ENCODE measurements around the gene HSD17B2. TPM values are rescaled to one million over a fixed set of nuclear protein-coding genes. Genes with fewer than 3 reads are reported as not detected.

The HSD17B2 gene
- total RNA-seq, 1 experiment from 2014 or later = not detected

- Histone ChIP-seq H3K4me2 (ENCODE audit: low read length) (no peak overlapping the region), H3K9me3 (ENCODE audit: control insufficient read depth in 1 of 2, insufficient read depth in 1 of 2, low read depth in 1 of 2, low read length in 2 of 2) (no peaks in the 10 kb centered on the region), H3K4me1 (ENCODE audit: control insufficient read depth in 1 of 2, insufficient read depth in 2 of 2, low read length in 2 of 2) (no peaks in the 10 kb centered on the region), H3K36me3 (ENCODE audit: control insufficient read depth in 1 of 2, insufficient read depth in 2 of 2, low read length in 2 of 2) (no peaks in the 10 kb centered on the region), H2AFZ (ENCODE audit: low read depth, low read length, poor library complexity, severe bottlenecking) (no peak overlapping the region), H3K27ac (ENCODE audit: low read depth, low read length) (no peak overlapping the region), H3K9me2 (ENCODE audit: insufficient read depth) (no peaks in the 10 kb centered on the region), H3K9ac (ENCODE audit: low read length) (no peak overlapping the region), H3K27me3 (ENCODE audit: insufficient read depth, low read length) (peaks cover 58% of the 10 kb centered on the region), H3K79me2 (ENCODE audit: insufficient read depth, low read length) (no peaks in the 10 kb centered on the region), H4K20me1 (ENCODE audit: insufficient read depth) (no peaks in the 10 kb centered on the region), H3K4me3 (replicated peaks in 1 of 2; ENCODE audit: low read depth in 1 of 2, low read length in 2 of 2) (no peak overlapping the region)
- CTCF ChIA-PET = interaction anchor here (1.2 kb wide), 1 partner anchor 10 kb away, joined by 3 read pairs; no protein-coding TSS in a partner anchor
- TF ChIP-seq EGR1 (IDR thresholded peaks at IDR 0.05; ENCODE audit: low read depth) (no peak), EZH2 (IDR thresholded peaks at IDR 0.05) (no peak), CTCF (IDR thresholded peaks at IDR 0.05 in 2 of 3, conservative IDR thresholded peaks at IDR 0.05 in 1 of 3; ENCODE audit: borderline replicate concordance in 1 of 3, insufficient read depth in 1 of 3, low read depth in 2 of 3, low read length in 2 of 3) (no peak), SP1 (IDR thresholded peaks at IDR 0.05; ENCODE audit: low read depth) (no peak), YY1 (IDR thresholded peaks at IDR 0.05; ENCODE audit: extremely low read depth, insufficient replicate concordance, low read depth, low read length) (no peak), POLR2A (IDR thresholded peaks at IDR 0.05; ENCODE audit: borderline replicate concordance, extremely low read depth, insufficient read depth, insufficient read length) (no peak), JUND (IDR thresholded peaks at IDR 0.05) (no peak), ZNF274 (IDR thresholded peaks at IDR 0.05; ENCODE audit: low read depth, low read length) (no peak), CBX3 (IDR thresholded peaks at IDR 0.05; ENCODE audit: low read depth) (no peak), EZH2phosphoT487 (IDR thresholded peaks at IDR 0.05; ENCODE audit: borderline replicate concordance) (no peak), ZFX (IDR thresholded peaks at IDR 0.05) (no peak), POLR2AphosphoS5 (IDR thresholded peaks at IDR 0.05; ENCODE audit: low read depth, low read length) (no peak), SIN3A (IDR thresholded peaks at IDR 0.05; ENCODE audit: low read depth) (no peak), FOSL1 (IDR thresholded peaks at IDR 0.05; ENCODE audit: low read depth) (no peak), ELF1 (IDR thresholded peaks at IDR 0.05; ENCODE audit: borderline replicate concordance, low read depth) (no peak), RAD21 (IDR thresholded peaks at IDR 0.05; ENCODE audit: low read depth) (no peak), SRF (IDR thresholded peaks at IDR 0.05; ENCODE audit: low read depth) (no peak)
- TF ChIP-seq, protein P1, sequence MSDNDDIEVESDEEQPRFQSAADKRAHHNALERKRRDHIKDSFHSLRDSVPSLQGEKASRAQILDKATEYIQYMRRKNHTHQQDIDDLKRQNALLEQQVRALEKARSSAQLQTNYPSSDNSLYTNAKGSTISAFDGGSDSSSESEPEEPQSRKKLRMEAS (IDR thresholded peaks at IDR 0.05) = no peak
- TF ChIP-seq, protein P2, sequence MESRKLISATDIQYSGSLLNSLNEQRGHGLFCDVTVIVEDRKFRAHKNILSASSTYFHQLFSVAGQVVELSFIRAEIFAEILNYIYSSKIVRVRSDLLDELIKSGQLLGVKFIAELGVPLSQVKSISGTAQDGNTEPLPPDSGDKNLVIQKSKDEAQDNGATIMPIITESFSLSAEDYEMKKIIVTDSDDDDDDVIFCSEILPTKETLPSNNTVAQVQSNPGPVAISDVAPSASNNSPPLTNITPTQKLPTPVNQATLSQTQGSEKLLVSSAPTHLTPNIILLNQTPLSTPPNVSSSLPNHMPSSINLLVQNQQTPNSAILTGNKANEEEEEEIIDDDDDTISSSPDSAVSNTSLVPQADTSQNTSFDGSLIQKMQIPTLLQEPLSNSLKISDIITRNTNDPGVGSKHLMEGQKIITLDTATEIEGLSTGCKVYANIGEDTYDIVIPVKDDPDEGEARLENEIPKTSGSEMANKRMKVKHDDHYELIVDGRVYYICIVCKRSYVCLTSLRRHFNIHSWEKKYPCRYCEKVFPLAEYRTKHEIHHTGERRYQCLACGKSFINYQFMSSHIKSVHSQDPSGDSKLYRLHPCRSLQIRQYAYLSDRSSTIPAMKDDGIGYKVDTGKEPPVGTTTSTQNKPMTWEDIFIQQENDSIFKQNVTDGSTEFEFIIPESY (IDR thresholded peaks at IDR 0.05; ENCODE audit: extremely low read depth, insufficient replicate concordance, low read length) = no peak
- TF ChIP-seq, protein P3, sequence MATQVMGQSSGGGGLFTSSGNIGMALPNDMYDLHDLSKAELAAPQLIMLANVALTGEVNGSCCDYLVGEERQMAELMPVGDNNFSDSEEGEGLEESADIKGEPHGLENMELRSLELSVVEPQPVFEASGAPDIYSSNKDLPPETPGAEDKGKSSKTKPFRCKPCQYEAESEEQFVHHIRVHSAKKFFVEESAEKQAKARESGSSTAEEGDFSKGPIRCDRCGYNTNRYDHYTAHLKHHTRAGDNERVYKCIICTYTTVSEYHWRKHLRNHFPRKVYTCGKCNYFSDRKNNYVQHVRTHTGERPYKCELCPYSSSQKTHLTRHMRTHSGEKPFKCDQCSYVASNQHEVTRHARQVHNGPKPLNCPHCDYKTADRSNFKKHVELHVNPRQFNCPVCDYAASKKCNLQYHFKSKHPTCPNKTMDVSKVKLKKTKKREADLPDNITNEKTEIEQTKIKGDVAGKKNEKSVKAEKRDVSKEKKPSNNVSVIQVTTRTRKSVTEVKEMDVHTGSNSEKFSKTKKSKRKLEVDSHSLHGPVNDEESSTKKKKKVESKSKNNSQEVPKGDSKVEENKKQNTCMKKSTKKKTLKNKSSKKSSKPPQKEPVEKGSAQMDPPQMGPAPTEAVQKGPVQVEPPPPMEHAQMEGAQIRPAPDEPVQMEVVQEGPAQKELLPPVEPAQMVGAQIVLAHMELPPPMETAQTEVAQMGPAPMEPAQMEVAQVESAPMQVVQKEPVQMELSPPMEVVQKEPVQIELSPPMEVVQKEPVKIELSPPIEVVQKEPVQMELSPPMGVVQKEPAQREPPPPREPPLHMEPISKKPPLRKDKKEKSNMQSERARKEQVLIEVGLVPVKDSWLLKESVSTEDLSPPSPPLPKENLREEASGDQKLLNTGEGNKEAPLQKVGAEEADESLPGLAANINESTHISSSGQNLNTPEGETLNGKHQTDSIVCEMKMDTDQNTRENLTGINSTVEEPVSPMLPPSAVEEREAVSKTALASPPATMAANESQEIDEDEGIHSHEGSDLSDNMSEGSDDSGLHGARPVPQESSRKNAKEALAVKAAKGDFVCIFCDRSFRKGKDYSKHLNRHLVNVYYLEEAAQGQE (IDR thresholded peaks at IDR 0.05; ENCODE audit: low read depth) = no peak
- no peak for DNase-seq (ENCODE audit: low read depth, low spot score)
- RAD21 ChIA-PET (ENCODE audit: low non-redundant PET in 1 of 2, low total read pairs in 2 of 2, uncharacterized antibody in 2 of 2, unreplicated experiment in 2 of 2) = no interaction called here
- intact Hi-C loops (cut with micrococcal nuclease) = no loop called here
- POLR2A ChIA-PET = no interaction called here
- no peak for ATAC-seq
- BruUV-seq (replicated peaks) = no TSS peak
Observed at GRCh38 chr16:82023206-82023605, 11.8 kb upstream of the HSD17B2 start.
